BE2C (cell line): Measurements from ENCODE around the gene ZNF91.

Experiments
- DNase-seq: peaks from one replicate; pipeline ENCODE4 v3.0.0-alpha.2; 2020
- H3K27me3 ChIP-seq: fragments of 250-450 bp; sonication (Bioruptor Pico); 2 replicates; pipeline ENCODE4 v1.5.1; 2020; ENCODE audit warnings: mild to moderate bottlenecking
- H3K36me3 ChIP-seq: fragments of 250-450 bp; sonication (Bioruptor Pico); 2 replicates; pipeline ENCODE4 v1.5.1; 2020; ENCODE audit warnings: mild to moderate bottlenecking
- H3K4me1 ChIP-seq: fragments of 250-450 bp; sonication (Bioruptor Pico); 2 replicates; pipeline ENCODE4 v1.5.1; 2020
- H3K4me3 ChIP-seq: 2 replicates; pipeline ENCODE4 v1.5.1; 2011; ENCODE audit warnings: low read depth, low read length
- H3K9me3 ChIP-seq: fragments of 250-450 bp; sonication (Bioruptor Pico); 2 replicates; pipeline ENCODE4 v1.5.1; 2020
- TF ChIP-seq, protein P1 (sequence below): IDR thresholded peaks from 2 replicates; pipeline ENCODE4 v1.5.1; 2012; ENCODE audit warnings: mild to moderate bottlenecking, low read depth, low read length

ZNF91 gene

GRCh38 chr19:23318143-23318542, 77.1 kb downstream of the ZNF91 start:
- TF ChIP-seq, protein P1, sequence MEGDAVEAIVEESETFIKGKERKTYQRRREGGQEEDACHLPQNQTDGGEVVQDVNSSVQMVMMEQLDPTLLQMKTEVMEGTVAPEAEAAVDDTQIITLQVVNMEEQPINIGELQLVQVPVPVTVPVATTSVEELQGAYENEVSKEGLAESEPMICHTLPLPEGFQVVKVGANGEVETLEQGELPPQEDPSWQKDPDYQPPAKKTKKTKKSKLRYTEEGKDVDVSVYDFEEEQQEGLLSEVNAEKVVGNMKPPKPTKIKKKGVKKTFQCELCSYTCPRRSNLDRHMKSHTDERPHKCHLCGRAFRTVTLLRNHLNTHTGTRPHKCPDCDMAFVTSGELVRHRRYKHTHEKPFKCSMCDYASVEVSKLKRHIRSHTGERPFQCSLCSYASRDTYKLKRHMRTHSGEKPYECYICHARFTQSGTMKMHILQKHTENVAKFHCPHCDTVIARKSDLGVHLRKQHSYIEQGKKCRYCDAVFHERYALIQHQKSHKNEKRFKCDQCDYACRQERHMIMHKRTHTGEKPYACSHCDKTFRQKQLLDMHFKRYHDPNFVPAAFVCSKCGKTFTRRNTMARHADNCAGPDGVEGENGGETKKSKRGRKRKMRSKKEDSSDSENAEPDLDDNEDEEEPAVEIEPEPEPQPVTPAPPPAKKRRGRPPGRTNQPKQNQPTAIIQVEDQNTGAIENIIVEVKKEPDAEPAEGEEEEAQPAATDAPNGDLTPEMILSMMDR, result no peak
- Histone ChIP-seq H3K4me3 (no peak overlapping the region), H3K4me1 (no peaks in the 10 kb centered on the region), H3K36me3 (no peaks in the 10 kb centered on the region), H3K9me3 (no peaks in the 10 kb centered on the region), H3K27me3 (no peaks in the 10 kb centered on the region)
- no peak for DNase-seq

GRCh38 chr19:23315286-23315685, 80.0 kb downstream of the ZNF91 start:
- Histone ChIP-seq H3K4me1 (no peaks in the 10 kb centered on the region), H3K9me3 (no peaks in the 10 kb centered on the region), H3K4me3 (no peak overlapping the region), H3K36me3 (no peaks in the 10 kb centered on the region), H3K27me3 (no peaks in the 10 kb centered on the region)
- no peak for DNase-seq
- TF ChIP-seq, protein P1, result no peak

DNA sequence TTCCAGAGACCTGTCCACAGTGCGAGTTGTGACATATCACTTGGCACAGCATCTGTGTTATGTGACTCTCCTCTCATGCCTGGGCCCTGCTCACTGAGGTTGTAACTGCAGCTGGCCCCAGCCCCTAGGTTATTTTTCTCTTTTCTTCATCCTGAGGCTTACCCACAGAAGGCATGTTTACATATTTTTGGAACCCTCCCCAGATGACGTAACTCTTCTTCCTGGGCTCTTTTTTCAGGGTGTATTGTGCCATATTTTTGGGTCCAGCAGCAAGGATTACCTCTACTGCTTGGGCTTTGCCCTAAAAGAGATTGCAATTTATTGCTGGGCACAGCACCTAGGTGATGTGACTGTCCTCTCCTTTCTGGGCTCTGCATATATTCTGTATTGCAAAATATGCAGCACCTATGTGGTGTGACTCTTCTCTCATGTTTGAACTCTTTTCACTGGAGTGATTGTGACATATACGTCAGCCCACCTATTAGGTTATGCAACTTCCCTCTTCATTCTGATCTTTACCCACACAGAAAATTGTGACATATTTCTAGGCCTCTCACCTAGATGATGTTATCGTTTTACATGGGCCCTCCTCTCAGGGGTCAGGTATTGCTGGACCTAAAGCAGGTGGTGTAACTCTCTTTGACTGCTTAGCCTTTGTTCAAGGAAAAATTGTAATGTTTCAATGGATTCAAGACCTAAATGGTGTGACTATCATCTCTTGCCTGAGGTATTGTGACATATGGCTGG, 80.6 kb downstream of the ZNF91 start:
- Histone ChIP-seq H3K36me3 (no peaks in the 10 kb centered on the region), H3K9me3 (no peaks in the 10 kb centered on the region), H3K4me1 (no peaks in the 10 kb centered on the region), H3K4me3 (no peak overlapping the region), H3K27me3 (no peaks in the 10 kb centered on the region)
- TF ChIP-seq, protein P1, result no peak
- no peak for DNase-seq

GRCh38 chr19:23313196-23313595, 82.1 kb downstream of the ZNF91 start:
- Histone ChIP-seq H3K27me3 (no peaks in the 10 kb centered on the region), H3K36me3 (no peaks in the 10 kb centered on the region), H3K4me3 (no peak overlapping the region), H3K9me3 (no peaks in the 10 kb centered on the region), H3K4me1 (no peaks in the 10 kb centered on the region)
- TF ChIP-seq, protein P1, result no peak
- no peak for DNase-seq

DNA sequence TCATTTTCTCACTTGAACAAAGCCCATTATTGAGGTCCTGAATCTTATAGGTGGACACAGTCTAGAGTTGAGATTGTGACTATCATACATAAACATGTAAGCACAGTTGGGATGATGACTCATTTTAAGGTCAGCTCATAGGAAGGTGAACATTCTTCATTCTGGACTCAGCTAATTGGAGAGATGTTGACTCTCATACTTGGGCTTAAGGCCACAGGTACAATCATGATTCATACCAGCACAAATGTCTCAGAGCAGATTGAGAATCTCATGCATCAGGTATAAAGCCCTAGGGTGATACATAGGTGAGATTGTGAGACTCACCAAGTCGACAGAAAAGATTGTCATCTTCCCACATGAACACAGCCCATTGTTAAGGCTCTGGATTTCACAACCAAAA, 82.8 kb downstream of the ZNF91 start:
- H3K4me3 ChIP-seq, result no peak overlapping the region
- H3K9me3 ChIP-seq, result no peaks in the 10 kb centered on the region
- DNase-seq, result no peak
- no peaks in the 10 kb centered on the region for H3K4me1 ChIP-seq
- H3K27me3 ChIP-seq, result no peaks in the 10 kb centered on the region
- H3K36me3 ChIP-seq, result no peaks in the 10 kb centered on the region
- TF ChIP-seq, protein P1, result no peak

DNA sequence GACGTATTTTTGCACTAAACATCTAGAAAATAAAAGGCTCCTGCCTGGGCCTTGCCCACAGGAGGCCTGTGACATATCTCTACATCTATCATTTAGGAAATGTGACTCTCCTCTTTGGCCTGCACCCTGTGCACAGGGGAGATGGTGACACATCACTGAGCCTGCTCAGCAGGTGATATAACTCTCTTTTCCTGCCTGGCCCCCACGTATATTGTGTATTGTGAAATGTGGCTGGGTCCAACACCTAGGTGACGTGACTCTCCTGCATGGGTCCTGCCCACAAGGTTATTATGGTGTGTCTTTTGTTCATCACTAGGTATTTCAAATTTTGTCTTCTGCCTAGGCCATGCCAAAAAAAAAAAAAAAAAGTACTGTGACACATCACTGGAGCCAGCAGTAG, 83.7 kb downstream of the ZNF91 start:
- no peak for DNase-seq
- Histone ChIP-seq H3K9me3 (no peaks in the 10 kb centered on the region), H3K36me3 (no peaks in the 10 kb centered on the region), H3K4me1 (no peaks in the 10 kb centered on the region), H3K4me3 (no peak overlapping the region), H3K27me3 (no peaks in the 10 kb centered on the region)
- TF ChIP-seq, protein P1, result no peak
